Spinal cord (tissue), 10 donors: ENCODE data around the gene AP5Z1. TPM values are rescaled to one million over a fixed set of nuclear protein-coding genes. Genes with fewer than 3 reads are reported as not detected.
"Not testable (repeated sequence)": the region's sequence is repeated elsewhere in the genome, so short reads cannot be mapped to it uniquely, and the experiment has no call there.

Experiments
- DNase-seq, 6 donors: peaks; one replicate each; pipeline versions ENCODE4 v3.0.0 to v3.0.0-alpha.2; 2013 to 2015; ENCODE audit warnings: low spot score in 6 of 6, low read depth in 4 of 6
- H3K27ac ChIP-seq: one replicate; pipeline ENCODE4 v1.5.1; 2013; ENCODE audit warnings: low read depth, low read length, control low read depth
- H3K27me3 ChIP-seq: one replicate; pipeline ENCODE4 v1.6.1; 2013; ENCODE audit warnings: low read length; ENCODE audit not compliant: control insufficient read depth, insufficient read depth
- H3K36me3 ChIP-seq: one replicate; pipeline ENCODE4 v1.6.1; 2013; ENCODE audit warnings: low read length; ENCODE audit not compliant: control insufficient read depth, insufficient read depth
- H3K4me1 ChIP-seq: one replicate; pipeline ENCODE4 v1.6.1; 2013; ENCODE audit warnings: low read length; ENCODE audit not compliant: control insufficient read depth, insufficient read depth
- H3K4me3 ChIP-seq: one replicate; pipeline ENCODE4 v1.5.1; 2013; ENCODE audit warnings: low read depth, low read length, control low read depth
- H3K9me3 ChIP-seq: one replicate; pipeline ENCODE4 v1.6.1; 2013; ENCODE audit warnings: low read length; ENCODE audit not compliant: control insufficient read depth, insufficient read depth
- WGBS: methylation state at CpG from one replicate; pipeline ENCODE4 v1.1.5; 2013; ENCODE audit warnings: missing lambda C conversion rate; ENCODE audit not compliant: insufficient coverage; 5-methylcytosine and 5-hydroxymethylcytosine counted together
- polyA plus RNA-seq, 2 donors: library from polyadenylated mRNA; unstranded; fragments of 120-200 nt; gene quantifications; one replicate each; pipeline ENCODE4 v1.2.1, GENCODE V29; 2013; ENCODE audit not compliant: insufficient read length in 2 of 2
- total RNA-seq, 2 donors: library from RNA; depleted of rRNA in 1 of 2; stranded (reverse); fragments of 120-200 nt in 1 of 2; fragments of >200 nt in 1 of 2; gene quantifications; one replicate each; pipeline versions ENCODE4 v1.2.3 to v1.2.4, GENCODE V29; 2013 to 2014
- donor health status: healthy.

AP5Z1 gene
- total and polyA plus RNA-seq, 4 donors, result 11.5 to 40.0 (median 24.2) TPM

DNA sequence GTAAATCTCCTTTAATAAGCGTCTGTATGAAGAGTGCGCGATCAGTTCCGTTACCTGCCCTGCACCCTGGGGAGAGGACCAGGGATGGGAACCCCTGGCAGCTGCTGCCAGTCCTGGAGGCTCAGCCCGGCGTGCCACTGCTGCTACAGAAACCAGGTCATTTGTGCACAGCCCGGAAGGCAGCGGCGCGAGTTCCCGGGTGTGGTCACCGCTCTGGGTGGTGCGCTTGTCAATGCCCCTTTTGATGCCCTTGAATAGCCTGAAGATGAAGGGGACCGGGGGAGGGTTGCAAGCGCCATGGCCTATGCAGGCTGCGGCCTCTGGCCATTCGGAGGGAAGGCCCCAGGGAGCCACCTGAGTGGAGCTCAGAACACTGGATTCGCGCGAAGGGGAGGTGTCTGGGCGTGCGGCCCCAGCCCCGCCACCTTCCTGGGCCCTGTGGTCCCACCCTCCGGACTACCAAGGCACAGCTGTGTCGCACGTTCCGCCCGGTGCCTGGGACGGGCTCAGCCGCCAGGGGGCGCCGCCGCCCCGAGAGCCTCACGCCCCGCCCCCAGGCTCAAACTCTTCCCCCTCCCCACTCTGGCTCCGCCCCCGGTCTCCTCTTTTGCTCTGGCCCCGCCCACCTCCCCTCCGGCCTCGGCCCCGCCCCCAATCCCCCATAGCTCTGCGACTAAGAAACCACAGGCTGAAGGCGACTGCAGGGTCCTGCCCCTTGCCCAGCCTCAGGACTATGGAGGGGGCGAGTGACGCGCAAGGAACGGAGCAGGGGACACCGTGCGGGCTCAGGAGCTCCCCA lies 16.5 kb downstream of the AP5Z1 start:
- Histone ChIP-seq H3K9me3 (no peaks in the 10 kb centered on the region), H3K27me3 (no peaks in the 10 kb centered on the region), H3K27ac (peak overlapping the region; percentile 7), H3K4me1 (peaks cover 22% of the 10 kb centered on the region), H3K36me3 (peaks cover 76% of the 10 kb centered on the region), H3K4me3 (no peak overlapping the region)
- 39% methylated on average over 43 of the region's 50 CpGs for WGBS
- DNase-seq, result peak in 5 of 6 donors; percentile 64 to 93 (median 65)

DNA sequence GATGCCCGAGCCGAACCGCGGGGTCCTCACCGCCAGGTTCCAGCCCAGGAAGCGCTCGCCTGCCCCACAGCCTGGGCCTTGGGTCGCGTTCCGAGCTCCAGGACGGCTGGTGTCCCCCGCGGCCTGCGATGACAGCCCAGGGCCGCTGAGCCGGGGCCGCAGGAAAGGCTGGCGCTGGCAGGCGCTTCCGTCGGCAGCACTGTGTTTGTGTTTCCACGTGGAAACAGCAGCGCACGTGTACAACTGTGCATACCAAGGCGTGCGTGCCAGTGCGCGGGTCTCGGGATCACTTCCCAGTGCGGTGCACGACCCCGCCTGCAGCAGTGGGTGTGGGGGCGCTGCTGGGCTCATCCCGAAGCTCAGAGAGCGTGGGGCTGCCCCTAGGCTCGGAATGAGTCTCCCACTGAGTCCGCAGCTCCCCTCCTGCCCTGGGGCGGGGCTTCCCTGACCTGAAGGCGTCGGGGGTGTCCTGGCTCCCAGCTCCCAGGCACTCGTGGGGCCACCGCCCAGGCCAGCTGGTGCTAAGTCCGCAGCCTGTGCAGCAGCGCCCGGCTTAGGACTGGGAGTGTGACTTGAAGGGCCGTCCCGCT lies 17.2 kb downstream of the AP5Z1 start:
- H3K27ac ChIP-seq, result peak overlapping the region; percentile 7
- peak in 3 of 6 donors; percentile 7 to 64 (median 56) for DNase-seq

DNA sequence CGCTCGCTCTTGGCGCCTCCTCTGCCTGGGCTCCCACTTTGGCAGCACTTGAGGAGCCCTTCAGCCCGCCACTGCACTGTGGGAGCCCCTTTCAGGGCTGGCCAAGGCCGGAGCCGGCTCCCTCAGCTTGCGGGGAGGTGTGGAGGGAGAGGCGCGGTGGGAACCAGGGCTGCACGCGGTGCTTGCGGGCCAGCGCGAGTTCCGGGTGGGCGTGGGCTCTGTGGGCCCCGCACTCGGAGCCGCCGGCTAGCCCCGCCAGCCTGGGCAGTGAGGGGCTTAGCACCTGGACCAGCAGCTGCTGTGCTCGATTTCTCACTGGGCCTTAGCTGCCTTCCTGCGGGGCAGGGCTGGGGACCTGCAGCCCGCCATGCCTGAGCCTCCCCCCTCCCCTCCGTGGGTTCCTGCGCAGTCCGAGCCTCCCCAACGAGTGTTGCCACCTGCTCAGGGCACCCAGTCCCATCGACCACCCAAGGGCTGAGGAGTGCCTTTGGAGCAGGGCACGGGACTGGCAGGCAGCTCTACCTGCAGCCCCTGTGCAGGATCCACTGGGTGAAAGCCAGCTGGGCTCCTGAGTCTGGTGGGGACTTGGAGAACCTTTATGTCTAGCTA lies 18.1 kb downstream of the AP5Z1 start:
- H3K27me3 ChIP-seq, DNase-seq, H3K9me3 ChIP-seq, H3K4me3 ChIP-seq, H3K27ac ChIP-seq: not testable (repeated sequence)
- 95% methylated on average over 25 of the region's 30 CpGs for WGBS
- Histone ChIP-seq H3K36me3 (peaks cover 70% of the 10 kb centered on the region), H3K4me1 (peaks cover 27% of the 10 kb centered on the region)

More for the DNA sequence above, 17.2 kb downstream of the AP5Z1 start:
- no peaks in the 10 kb centered on the region for H3K9me3 ChIP-seq
- peaks cover 75% of the 10 kb centered on the region for H3K36me3 ChIP-seq
- 17% methylated on average over 47 of the region's 47 CpGs for WGBS
- H3K4me1 ChIP-seq, result peaks cover 22% of the 10 kb centered on the region
- no peaks in the 10 kb centered on the region for H3K27me3 ChIP-seq
- H3K4me3 ChIP-seq, result no peak overlapping the region

- not testable (repeated sequence) for H3K9me3 ChIP-seq, H3K27ac ChIP-seq, H3K4me3 ChIP-seq, DNase-seq, H3K27me3 ChIP-seq
- 52% methylated on average over 4 of the region's 14 CpGs for WGBS
- Histone ChIP-seq H3K4me1 (peaks cover 30% of the 10 kb centered on the region), H3K36me3 (peaks cover 70% of the 10 kb centered on the region)
Observed at GRCh38 chr7:4794171-4794570, 18.7 kb downstream of the AP5Z1 start.

DNA sequence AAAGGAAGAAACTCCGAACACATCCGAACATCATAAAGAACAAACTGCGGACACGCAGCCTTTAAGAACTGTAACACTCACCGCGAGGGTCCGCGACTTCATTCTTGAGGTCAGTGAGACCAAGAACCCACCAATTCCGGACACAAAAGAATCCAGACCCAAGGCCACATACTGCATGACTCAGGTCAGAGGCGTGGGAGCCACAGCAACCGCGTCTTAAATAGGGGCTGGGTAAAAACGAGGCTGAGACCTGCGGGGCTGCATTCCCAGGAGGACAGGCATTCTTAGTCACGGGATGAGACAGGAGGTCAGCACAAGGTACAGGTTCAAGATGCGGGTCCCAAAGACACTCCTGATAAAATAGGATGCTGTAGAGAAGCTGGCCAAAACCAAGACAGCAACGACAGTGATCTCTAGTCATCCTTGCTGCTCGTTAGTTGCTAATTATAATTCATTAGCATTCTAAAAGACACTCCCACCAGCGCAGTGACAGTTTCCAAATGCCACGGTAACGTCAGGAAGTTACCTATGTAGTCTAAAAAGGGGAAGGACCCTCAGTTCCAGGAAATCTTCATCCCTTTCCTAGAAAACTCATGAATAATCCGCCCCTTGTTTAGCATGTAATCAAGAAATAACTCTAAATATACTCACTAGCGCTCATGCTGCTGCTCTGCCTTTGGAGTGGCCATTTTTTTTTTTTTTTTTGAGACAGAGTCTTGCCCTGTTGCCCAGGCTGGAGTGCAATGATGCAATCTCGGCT lies 19.3 kb downstream of the AP5Z1 start:
- Histone ChIP-seq H3K27ac (no peak overlapping the region), H3K4me3 (no peak overlapping the region), H3K36me3 (peaks cover 70% of the 10 kb centered on the region), H3K9me3 (no peaks in the 10 kb centered on the region), H3K27me3 (no peaks in the 10 kb centered on the region), H3K4me1 (peaks cover 30% of the 10 kb centered on the region)
- DNase-seq, result no peak
- 80% methylated on average over 18 of the region's 24 CpGs for WGBS

GRCh38 chr7:4796453-4796852 lies 21.0 kb downstream of the AP5Z1 start:
- 100% methylated on average over 2 of the region's 9 CpGs for WGBS
- Histone ChIP-seq H3K4me3 (no peak overlapping the region), H3K27ac (no peak overlapping the region), H3K9me3 (no peaks in the 10 kb centered on the region), H3K36me3 (peaks cover 70% of the 10 kb centered on the region), H3K27me3 (no peaks in the 10 kb centered on the region), H3K4me1 (peaks cover 25% of the 10 kb centered on the region)
- no peak for DNase-seq

- WGBS, result 34% methylated on average over 33 of the region's 37 CpGs
- H3K4me1 ChIP-seq, result peaks cover 10% of the 10 kb centered on the region
- no peaks in the 10 kb centered on the region for H3K9me3 ChIP-seq
- H3K27ac ChIP-seq, result no peak overlapping the region
- H3K36me3 ChIP-seq, result peaks cover 63% of the 10 kb centered on the region
- no peak overlapping the region for H3K4me3 ChIP-seq
- DNase-seq, result peak in 3 of 6 donors; percentile 44 to 77 (median 70)
- H3K27me3 ChIP-seq, result no peaks in the 10 kb centered on the region
Observed at GRCh38 chr7:4797858-4798705, 22.7 kb downstream of the AP5Z1 start.

DNA sequence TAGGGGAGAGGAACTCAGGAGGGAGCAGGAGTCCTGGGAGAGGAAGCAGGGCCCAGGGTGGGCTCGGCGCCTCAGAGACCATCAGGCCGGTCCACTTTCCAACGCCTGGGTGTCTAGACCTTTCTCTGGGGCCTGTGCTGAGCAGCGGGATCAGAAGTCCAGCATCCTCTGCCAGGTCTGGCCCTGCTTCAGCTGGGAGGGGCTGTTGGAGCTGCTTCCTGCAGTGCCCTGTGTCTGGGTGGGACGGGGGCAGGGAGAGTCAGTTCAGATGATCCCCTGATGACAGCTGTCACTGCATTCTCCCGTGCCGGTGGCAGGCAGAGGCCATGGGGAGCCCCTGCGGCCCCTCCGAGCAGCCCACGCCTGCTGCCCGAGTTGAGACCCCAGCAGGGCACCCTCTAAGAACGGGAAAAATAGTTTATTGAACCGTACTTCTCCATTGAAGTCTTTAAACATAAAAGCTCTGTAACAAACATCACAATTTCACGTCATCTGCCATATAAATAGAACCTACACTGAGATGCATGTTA lies 23.3 kb downstream of the AP5Z1 start:
- no peak overlapping the region for H3K27ac ChIP-seq
- H3K27me3 ChIP-seq, result no peaks in the 10 kb centered on the region
- peaks cover 61% of the 10 kb centered on the region for H3K36me3 ChIP-seq
- WGBS, result 72% methylated on average over 15 of the region's 15 CpGs
- no peak overlapping the region for H3K4me3 ChIP-seq
- DNase-seq, result no peak
- H3K9me3 ChIP-seq, result no peaks in the 10 kb centered on the region
- H3K4me1 ChIP-seq, result peaks cover 9% of the 10 kb centered on the region
